Skin epidermis (tissue), 12 donors: ENCODE measurements around the gene GNA12.
"Not testable (repeated sequence)": the region's sequence is repeated elsewhere in the genome, so short reads cannot be mapped to it uniquely, and the experiment has no call there.

Source experiments
- H3K27ac ChIP-seq, 21 experiments: fragments of 200-600 bp; sonication (generic) in 11 of 21; one replicate each; pipeline ENCODE4 v1.5.0; 2020; ENCODE audit warnings: mild to moderate bottlenecking in 3 of 21, inconsistent platforms in 2 of 21, moderate library complexity in 2 of 21
- H3K4me3 ChIP-seq, 7 experiments: fragments of 200-600 bp; sonication (generic) in 2 of 7; one replicate each; pipeline ENCODE4 v1.5.0; 2020; ENCODE audit warnings: inconsistent platforms in 2 of 7, mild to moderate bottlenecking in 2 of 7, moderate library complexity in 1 of 7

GNA12 gene

DNA sequence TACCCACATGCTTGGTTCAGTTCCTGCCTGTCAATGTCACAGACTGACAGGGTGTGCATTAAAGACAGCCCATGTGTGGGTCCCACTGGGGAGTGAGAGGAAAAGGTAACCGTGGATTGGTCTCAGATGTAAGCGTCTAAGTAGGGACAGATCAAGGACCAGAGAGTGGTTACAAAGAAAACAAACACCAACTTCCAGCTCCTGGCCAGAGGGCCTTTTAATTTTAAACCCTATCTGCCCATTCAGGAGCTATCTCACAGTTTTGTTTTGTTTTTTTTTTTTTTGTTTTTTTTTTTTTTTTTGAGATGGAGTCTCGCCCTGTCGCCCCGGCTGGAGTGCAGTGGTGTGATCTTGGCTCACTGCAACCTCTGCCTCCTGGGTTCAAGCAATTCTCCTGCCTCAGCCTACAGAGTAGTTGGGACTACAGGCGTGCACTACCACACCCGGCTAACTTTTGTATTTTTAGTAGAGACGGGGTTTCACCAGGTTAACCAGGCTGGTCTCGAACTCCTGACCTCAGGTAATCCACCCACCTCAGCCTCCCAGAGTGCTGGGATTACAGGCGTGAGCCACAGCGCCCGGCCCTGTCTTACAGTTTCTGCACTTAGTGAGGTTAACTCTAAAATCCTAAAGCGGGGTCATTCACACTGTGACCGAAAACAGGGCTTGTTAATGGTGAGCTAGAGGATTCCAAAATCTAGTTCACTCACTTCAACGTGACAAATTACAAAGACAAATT, 106.9 kb downstream of the GNA12 start:
- not testable (repeated sequence) for H3K4me3 ChIP-seq, H3K27ac ChIP-seq

- no peak overlapping the region for H3K4me3 ChIP-seq
- no peak overlapping the region for H3K27ac ChIP-seq
Measured at GRCh38 chr7:2736411-2736914, 107.6 kb downstream of the GNA12 start.

GRCh38 chr7:2735744-2736143, 108.4 kb downstream of the GNA12 start:
- peak overlapping the region in 1 of 21 experiments; percentile 42 for H3K27ac ChIP-seq

DNA sequence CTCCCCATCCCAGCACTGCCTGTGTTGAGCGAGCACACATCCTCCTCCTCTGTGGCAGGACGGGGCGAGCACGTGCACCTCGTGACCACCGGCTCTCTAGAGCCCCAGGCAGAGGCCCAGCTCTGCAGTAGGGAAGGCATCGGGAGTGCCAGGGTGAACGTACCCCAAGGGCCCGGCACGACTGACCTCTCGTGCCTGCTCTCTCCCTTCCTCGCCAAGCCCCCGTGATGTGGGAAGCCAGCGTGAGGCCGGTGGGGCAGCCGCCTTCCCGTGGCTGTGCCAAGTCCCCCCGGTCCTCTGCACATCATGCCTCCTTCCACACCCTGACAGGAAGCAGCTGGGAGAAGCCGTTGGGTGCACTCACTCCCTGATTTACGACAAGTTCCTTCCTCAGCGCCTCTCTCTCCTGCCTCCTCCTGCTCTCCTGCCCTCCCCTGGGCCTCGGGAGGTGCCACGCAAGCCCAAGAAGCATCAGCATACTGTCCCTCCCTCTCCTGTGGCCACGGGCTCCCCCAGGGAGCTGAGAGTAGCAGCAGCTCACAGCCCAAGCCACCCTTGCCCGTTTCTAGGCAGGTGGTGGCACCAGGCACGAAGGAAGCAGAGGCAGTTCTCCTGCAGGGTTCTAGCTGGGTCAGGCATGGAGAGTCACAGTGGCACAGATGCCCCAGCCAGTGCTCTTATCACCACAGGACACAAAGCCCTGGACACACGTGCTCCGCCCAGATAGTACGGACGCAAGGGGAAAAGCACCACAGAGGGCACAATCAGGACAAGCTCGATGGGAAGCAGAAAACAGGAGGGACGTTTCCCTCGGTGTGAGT, 109.1 kb downstream of the GNA12 start:
- H3K27ac ChIP-seq, result peak overlapping the region in 13 of 21 experiments; percentile 9 to 62 (median 29)
- H3K4me3 ChIP-seq, result no peak overlapping the region

More at GRCh38 chr7:2735744-2736143, 108.4 kb downstream of the GNA12 start:
- H3K4me3 ChIP-seq, result no peak overlapping the region

DNA sequence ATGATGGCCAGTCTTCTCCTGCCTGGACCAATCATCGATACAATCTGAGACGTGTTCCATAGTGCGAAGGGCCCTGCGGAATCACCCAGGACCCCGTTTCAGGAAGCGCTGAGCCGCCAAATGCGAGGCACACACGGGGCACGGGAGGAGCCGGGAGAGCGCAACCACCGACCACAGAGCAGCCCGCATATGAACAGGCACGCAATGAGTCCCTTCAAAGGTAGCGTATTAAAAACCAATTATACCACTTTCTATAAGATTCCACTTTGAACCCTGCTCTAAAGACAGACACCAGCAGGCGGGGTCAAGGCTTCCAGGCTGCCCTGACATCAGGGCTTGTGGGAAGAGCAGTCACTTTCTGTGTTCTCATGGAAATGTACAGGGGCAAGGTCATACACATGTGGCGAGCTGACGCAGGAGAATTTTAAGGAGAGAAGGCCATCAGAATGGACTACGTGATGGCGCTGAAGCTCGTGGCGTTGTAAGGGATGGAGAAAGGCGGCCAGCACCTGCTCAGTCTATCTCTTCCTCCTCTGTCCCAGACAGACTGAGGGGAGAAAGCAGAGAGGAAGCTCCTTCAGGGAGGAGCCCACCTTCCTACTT, 109.9 kb downstream of the GNA12 start:
- Histone ChIP-seq H3K4me3 (no peak overlapping the region), H3K27ac (peak overlapping the region in 11 of 21 experiments; percentile 9 to 62 (median 29))

GRCh38 chr7:2732959-2733584, 111.0 kb downstream of the GNA12 start:
- Histone ChIP-seq H3K27ac (peak overlapping the region in 7 of 21 experiments; percentile 2 to 49 (median 16)), H3K4me3 (no peak overlapping the region)

DNA sequence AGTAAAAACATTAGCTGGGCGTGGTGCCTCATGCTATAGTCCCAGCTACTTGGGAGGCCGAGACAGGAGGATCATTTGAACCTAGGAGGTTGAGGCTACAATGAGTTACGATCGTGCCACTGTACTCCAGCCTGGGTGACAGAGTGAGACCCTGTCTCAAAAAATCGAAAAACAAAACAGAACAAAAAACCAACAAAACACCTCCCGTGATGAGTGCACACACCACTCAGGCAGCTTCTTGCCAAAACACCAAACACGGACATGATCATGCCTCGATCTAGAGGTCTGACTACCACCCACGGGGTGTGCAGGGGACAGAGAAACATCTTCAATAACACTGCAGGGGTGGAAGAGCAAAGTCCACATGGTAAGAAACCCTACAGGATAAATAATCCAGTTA, 111.7 kb downstream of the GNA12 start:
- Histone ChIP-seq H3K27ac (no peak overlapping the region), H3K4me3 (no peak overlapping the region)

DNA sequence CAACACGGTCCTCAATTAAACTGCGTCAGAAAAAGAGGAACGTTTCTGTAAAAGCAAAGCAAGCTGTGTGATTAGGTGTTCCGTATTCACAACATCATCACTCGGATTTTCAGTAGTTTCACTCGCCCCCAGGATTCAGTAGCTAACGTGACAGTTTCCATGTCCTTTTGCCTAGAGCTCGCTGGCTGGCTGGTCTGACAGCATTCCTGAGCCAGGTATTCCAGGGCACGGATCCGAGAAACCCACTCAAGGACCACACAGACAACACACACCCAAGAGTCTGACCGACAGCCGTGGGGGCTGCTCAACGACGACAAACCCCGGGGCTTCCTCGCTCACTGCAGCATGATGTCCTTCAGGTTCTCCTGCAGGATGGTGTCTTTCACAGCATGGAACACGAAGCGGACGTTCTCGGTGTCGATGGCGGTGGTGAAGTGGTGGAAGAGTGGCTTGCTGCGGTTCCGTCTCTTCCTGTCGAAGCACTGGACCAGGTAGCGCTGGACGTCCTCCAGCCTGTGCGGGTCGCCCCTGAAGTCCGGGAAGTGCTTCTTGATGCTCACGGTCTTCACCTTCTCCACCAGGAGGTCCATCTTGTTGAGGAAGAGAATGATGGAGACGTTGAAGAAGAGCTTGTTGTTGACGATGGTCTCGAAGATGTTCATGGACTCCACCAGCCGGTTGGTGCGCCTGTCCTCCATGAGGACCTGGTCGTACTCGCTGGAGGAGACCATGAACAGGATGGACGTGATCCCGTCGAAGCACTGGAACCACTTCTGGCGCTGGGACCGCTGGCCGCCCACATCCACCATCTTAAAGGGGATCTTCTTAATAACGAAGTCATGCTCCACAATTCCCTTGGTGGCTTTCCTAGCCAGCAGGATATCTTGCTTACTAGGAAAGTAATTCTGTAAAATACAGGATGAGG, 113.0 kb downstream of the GNA12 start:
- no peak overlapping the region for H3K4me3 ChIP-seq
- H3K27ac ChIP-seq, result no peak overlapping the region

DNA sequence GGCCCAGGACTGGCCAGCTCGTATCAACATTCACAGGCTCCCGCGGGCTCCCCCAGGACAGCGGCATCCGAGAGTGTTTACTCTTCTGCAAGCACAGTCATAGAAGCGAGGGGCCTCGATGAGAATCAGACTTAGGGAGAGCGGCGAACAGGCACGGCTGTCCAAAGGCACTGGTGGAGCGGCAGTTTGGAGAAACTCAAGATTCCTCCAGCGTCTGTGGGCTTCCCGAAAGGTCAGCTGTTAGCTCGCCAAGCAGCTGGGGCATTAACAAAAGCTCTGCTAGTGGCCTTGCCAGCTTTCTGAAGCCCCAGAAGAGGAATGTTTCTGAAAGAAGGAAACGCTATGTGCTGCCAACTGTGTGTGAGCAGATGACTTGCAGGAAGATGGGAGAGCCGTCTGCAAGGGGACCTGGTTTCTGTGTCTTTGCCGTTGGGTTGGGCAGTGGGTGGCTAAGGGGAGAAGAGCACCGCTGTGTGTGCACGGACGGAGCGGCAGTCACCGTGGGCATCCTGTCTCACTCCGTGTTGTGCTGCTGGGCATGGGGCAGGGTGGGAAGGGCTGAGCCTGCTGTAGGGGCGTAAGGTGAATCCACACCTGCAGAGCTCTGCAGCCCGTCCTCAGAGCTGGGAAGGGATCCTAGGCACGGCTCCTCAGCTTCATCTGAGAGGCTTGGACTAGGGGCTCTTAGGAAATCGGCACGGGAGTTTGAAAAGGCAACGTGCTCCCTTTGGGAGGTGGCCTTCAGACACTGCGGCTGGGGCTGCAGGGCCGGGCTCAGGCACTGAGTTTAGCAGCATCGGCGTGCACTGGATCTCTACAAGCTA, 114.0 kb downstream of the GNA12 start:
- no peak overlapping the region for H3K4me3 ChIP-seq
- H3K27ac ChIP-seq, result peak overlapping the region in 2 of 21 experiments; percentile 35 to 43

DNA sequence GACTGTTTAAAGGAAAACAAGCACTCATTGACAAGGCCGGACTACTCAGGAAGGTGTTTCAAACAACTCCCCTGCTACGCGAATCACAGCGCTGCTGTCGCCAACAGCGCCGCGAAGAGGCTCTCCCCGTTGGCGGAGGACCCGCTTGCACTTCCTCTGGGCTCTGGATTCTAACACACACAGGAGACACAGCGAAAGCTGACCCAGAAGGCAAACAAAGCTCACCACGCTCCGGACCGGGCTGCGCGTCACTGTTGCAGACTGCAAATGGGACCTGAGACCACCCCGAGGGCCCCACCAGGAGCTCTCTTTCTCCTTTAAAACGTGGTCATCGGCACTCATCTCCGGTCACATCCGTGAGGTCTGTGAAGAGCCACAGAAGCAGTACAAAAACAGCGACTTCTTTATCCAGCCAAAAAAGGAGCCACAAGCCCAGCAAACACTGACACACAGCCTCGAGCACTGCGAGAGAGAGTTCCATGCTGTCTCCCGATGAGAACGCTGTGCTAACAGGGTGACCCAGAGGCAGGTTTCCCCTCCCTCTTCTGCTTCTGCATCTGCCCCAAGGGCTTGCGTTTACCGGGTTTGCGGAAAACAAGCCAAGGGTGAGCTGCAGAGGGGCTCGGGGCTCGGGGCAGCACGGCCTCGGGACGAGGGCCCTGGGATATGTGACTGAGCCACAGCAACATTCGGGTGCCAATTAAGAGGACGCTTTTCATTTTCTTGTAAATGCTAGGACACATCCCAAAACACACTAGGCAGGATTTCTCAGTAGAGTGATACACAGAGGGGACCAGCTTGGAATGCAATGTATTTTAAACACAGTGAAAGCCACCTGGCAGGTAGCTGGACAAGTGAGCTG, 114.8 kb downstream of the GNA12 start:
- Histone ChIP-seq H3K4me3 (no peak overlapping the region), H3K27ac (peak overlapping the region in 4 of 21 experiments; percentile 7 to 43 (median 25))

GRCh38 chr7:2728316-2729030, 115.6 kb downstream of the GNA12 start:
- no peak overlapping the region for H3K4me3 ChIP-seq
- H3K27ac ChIP-seq, result peak overlapping the region in 2 of 21 experiments; percentile 7 to 35

- not testable (repeated sequence) for H3K27ac ChIP-seq
Measured at GRCh38 chr7:2727206-2727605, 116.9 kb downstream of the GNA12 start.

DNA sequence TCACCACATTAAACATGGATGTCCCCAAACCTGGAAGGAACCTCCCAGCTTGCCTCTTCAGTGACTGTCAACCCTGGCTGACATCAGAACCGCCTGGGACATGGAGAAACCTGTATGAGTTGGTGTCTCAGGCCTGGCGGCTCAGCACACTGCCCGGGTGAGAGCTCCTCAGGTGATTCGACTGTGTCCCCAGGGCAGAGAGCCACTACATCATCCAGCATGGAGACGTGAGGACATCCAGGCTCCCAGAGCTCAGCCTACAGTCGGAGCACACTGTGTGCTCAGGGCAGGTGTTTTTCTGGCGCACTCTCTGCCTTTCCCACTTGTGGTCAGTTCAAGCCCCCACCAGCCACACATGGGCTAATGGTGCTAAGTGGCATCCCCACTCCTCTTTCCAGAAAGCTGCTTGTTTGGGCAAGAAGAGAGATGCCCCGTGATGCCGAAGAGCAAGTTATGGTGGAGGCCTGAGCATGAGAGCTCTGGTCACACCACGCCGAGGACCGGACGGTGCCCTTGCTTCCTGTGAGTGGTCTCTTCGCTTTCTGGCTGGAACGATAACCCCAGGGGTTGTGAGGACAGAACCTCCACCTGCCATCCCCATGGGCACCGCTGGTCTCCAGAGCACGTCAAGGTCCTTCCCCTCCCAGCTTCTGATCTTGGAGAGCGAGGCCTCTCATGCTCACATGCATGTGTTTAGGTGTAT, 117.6 kb downstream of the GNA12 start:
- Histone ChIP-seq H3K27ac (no peak overlapping the region), H3K4me3 (no peak overlapping the region)

More at GRCh38 chr7:2727206-2727605, 116.9 kb downstream of the GNA12 start:
- not testable (repeated sequence) for H3K4me3 ChIP-seq

- H3K27ac ChIP-seq, result no peak overlapping the region
- H3K4me3 ChIP-seq, result no peak overlapping the region
Measured at GRCh38 chr7:2725178-2726105, 118.7 kb downstream of the GNA12 start.
